HUDEP-2 (cell line): ENCODE results near the gene USP17L10.
"Not testable (repeated sequence)": the region's sequence is repeated elsewhere in the genome, so short reads cannot be mapped to it uniquely, and the experiment has no call there.

Source experiments
- DNase-seq, 76 experiments: peaks; one replicate each; lab custom pipeline; 2025; ENCODE audit not compliant: unreplicated experiment in 76 of 76; lab: John Stamatoyannopoulos, UW

USP17L10 gene, protein sequence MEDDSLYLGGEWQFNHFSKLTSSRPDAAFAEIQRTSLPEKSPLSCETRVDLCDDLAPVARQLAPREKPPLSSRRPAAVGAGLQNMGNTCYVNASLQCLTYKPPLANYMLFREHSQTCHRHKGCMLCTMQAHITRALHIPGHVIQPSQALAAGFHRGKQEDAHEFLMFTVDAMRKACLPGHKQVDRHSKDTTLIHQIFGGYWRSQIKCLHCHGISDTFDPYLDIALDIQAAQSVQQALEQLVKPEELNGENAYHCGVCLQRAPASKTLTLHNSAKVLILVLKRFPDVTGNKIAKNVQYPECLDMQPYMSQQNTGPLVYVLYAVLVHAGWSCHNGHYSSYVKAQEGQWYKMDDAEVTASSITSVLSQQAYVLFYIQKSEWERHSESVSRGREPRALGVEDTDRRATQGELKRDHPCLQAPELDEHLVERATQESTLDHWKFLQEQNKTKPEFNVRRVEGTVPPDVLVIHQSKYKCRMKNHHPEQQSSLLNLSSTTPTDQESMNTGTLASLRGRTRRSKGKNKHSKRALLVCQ

GRCh38 chr4:9210357-9210756 is at the start of gene USP17L10:
USP17L10 (plus strand) TSS chr4:9210657; CDS start chr4:9210657, 0 bp downstream.
- DNase-seq, result not testable (repeated sequence)

DNA sequence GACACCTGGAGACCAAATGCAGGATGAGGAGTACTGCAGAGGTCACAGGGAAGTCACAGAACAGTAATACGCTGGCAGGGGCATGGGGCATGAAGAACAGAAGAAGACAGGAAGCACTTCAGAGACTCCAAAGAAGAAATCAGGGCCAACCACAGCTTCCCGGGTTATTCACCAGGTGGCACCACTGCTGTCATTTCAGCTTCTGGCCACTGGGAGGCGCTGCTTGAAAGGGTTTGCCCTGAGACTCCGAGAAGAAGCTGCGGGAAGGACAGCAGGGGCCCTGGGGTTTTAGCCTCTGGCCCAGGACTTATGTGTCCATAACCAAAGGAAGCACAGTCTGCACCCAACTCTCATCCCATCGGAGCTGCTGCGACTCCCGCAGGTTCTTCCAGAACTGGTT is 44.5 kb upstream of the USP17L10 start:
- not testable (repeated sequence) for DNase-seq

DNA sequence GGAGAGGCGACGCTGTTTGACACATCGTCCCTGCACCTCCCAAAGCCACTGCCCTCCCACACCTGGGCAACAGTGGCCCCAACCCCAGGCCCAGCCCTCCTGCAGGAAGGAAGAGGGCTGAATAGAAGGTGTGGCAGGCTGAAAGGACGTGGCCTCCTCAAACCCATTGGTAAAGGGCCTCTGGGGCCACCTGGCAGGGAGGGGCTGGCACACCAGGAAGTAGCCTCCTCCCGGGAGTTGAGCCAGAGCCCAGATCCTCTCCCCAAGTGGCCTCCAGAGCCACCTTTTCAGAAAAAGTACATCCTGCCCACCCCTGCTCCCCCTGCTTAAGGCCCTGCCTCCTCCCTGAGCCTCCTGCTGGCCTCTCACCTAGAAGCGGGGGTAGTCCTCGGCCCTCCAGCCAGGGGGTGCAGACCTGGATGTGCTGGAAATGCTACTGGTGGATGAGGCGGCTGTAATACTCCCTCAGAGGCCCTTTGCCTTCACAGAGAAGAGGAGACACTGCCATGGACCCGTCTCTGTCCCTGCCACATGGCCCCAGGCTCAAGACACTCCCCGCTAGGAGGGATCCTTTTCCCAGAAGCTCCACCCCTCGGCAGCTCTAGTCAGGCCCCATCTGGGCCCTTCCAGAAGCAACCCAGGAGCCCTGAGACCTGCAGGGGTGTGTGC is 40.5 kb upstream of the USP17L10 start, which contains the start of gene FAM90A26:
TSS of gene FAM90A26 (plus strand) at position 619 of the 669 bp plus-strand sequence. CDS start 2,764 bp downstream, outside the sequence.
- DNase-seq, result not testable (repeated sequence)

- DNase-seq, result not testable (repeated sequence)
Observed at GRCh38 chr4:9214701-9215100, 4.2 kb downstream of the USP17L10 start.

- DNase-seq, result not testable (repeated sequence)
Observed at GRCh38 chr4:9215105-9215504, 4.6 kb downstream of the USP17L10 start, which contains the start of gene USP17L11. USP17L11 (plus strand) TSS chr4:9215405; CDS start chr4:9215405, 0 bp downstream.

DNA sequence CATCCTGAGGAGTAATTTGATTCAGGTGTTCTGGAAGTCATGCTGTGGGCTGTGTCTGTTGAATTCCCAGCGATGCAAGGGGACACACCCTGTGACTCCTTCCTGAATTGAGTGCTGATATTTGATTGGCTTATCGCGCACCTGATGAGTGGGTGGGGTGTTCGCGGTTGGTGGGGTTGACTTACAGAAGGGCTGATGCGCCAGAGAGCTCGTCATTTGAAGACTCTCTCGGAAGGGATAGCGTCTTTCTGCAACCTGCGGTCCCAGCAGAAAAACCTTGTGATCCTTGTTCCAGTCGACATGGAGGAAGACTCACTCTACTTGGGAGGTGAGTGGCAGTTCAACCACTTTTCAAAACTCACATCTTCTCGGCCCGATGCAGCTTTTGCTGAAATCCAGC is 9.4 kb downstream of the USP17L10 start, which contains the start of gene USP17L12:
TSS of gene USP17L12 (plus strand) at position 301 of the 400 bp plus-strand sequence. CDS start at position 301, 0 bp downstream.
- not testable (repeated sequence) for DNase-seq

DNA sequence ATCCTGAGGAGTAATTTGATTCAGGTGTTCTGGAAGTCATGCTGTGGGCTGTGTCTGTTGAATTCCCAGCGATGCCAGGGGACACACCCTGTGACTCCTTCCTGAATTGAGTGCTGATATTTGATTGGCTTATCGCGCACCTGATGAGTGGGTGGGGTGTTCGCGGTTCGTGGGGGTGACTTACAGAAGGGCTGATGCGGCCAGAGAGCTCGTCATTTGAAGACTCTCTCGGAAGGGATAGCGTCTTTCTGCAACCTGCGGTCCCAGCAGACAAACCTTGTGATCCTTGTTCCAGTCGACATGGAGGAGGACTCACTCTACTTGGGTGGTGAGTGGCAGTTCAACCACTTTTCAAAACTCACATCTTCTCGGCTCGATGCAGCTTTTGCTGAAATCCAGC is 14.1 kb downstream of the USP17L10 start, which contains the start of gene USP17L13:
TSS of gene USP17L13 (plus strand) at position 301 of the 400 bp plus-strand sequence. CDS start at position 301, 0 bp downstream.
- not testable (repeated sequence) for DNase-seq

- DNase-seq, result not testable (repeated sequence)
Observed at GRCh38 chr4:9230249-9230648, 19.8 kb downstream of the USP17L10 start.

DNA sequence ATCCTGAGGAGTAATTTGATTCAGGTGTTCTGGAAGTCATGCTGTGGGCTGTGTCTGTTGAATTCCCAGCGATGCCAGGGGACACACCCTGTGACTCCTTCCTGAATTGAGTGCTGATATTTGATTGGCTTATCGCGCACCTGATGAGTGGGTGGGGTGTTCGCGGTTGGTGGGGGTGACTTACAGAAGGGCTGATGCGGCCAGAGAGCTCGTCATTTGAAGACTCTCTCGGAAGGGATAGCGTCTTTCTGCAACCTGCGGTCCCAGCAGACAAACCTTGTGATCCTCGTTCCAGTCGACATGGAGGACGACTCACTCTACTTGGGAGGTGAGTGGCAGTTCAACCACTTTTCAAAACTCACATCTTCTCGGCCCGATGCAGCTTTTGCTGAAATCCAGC is 23.6 kb downstream of the USP17L10 start, which contains the start of gene USP17L15:
TSS of gene USP17L15 (plus strand) at position 301 of the 400 bp plus-strand sequence. CDS start at position 301, 0 bp downstream.
- DNase-seq, result not testable (repeated sequence)

- not testable (repeated sequence) for DNase-seq
Observed at GRCh38 chr4:9238461-9238860, 28.0 kb downstream of the USP17L10 start.

DNA sequence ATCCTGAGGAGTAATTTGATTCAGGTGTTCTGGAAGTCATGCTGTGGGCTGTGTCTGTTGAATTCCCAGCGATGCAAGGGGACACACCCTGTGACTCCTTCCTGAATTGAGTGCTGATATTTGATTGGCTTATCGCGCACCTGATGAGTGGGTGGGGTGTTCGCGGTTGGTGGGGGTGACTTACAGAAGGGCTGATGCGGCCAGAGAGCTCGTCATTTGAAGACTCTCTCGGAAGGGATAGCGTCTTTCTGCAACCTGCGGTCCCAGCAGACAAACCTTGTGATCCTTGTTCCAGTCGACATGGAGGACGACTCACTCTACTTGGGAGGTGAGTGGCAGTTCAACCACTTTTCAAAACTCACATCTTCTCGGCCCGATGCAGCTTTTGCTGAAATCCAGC is 33.1 kb downstream of the USP17L10 start, which contains the start of gene USP17L17:
TSS of gene USP17L17 (plus strand) at position 301 of the 400 bp plus-strand sequence. CDS start at position 301, 0 bp downstream.
- not testable (repeated sequence) for DNase-seq

DNA sequence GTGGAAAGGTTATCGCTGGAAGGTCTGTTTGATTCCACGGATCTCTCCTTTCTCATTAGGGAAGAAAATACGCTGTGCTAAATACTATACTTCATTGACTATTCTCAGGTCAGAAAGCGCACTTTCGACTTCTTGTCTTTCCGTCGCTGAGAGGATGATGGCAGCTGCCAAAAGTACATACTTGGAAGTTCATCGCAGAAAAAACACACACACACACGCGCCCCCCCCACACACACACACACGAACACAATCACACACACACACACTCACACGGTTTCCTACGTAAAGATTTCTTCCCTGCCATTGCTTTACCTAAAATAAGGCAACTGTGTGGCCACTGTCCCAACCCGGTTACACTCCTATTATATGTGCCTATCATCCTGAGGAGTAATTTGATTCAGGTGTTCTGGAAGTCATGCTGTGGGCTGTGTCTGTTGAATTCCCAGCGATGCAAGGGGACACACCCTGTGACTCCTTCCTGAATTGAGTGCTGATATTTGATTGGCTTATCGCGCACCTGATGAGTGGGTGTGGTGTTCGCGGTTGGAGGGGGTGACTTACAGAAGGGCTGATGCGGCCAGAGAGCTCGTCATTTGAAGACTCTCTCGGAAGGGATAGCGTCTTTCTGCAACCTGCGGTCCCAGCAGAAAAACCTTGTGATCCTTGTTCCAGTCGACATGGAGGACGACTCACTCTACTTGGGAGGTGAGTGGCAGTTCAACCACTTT is 37.7 kb downstream of the USP17L10 start, which contains the start of gene USP17L18:
TSS of gene USP17L18 (plus strand) at position 678 of the 728 bp plus-strand sequence. CDS start at position 678, 0 bp downstream.
- DNase-seq, result not testable (repeated sequence)

DNA sequence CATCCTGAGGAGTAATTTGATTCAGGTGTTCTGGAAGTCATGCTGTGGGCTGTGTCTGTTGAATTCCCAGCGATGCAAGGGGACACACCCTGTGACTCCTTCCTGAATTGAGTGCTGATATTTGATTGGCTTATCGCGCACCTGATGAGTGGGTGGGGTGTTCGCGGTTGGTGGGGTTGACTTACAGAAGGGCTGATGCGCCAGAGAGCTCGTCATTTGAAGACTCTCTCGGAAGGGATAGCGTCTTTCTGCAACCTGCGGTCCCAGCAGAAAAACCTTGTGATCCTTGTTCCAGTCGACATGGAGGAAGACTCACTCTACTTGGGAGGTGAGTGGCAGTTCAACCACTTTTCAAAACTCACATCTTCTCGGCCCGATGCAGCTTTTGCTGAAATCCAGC is 42.6 kb downstream of the USP17L10 start, which contains the start of gene USP17L19:
TSS of gene USP17L19 (plus strand) at position 301 of the 400 bp plus-strand sequence. CDS start at position 301, 0 bp downstream.
- DNase-seq, result not testable (repeated sequence)

GRCh38 chr4:9257824-9258223 is 47.4 kb downstream of the USP17L10 start, which contains the start of gene USP17L20:
USP17L20 (plus strand) TSS chr4:9258124; CDS start chr4:9258124, 0 bp downstream.
- not testable (repeated sequence) for DNase-seq
